ENCODE data around the gene DGAT2L6.
A peak's percentile ranks its signal among the peaks of the same experiment; 100 is the strongest.

Gene DGAT2L6

GRCh38 chrX:70176938-70177533 is at the start of gene DGAT2L6:
Gene DGAT2L6, plus strand, starts transcription at chrX:70177483. Its CDS starts 100 bp downstream, at chrX:70177583.
- no peak for DNase-seq (ENCODE audit: low spot score)

GRCh38 chrX:70128071-70128470 is 49.2 kb upstream of the DGAT2L6 start:
- no peak for DNase-seq (ENCODE audit: low spot score)

GRCh38 chrX:70129816-70130215 is 47.5 kb upstream of the DGAT2L6 start:
- DNase-seq (ENCODE audit: low spot score) = peak; percentile 42

- no peak for DNase-seq (ENCODE audit: low spot score)
Observed at GRCh38 chrX:70132224-70132623, 45.1 kb upstream of the DGAT2L6 start.

- DNase-seq (ENCODE audit: low spot score) = no peak
Observed at GRCh38 chrX:70132877-70133302, 44.4 kb upstream of the DGAT2L6 start.

- DNase-seq (ENCODE audit: low spot score) = peak; percentile 81
Observed at GRCh38 chrX:70133303-70134115, 43.8 kb upstream of the DGAT2L6 start, which contains the start of gene IGBP1. Gene IGBP1, plus strand, starts transcription at chrX:70133447. Its CDS starts 501 bp downstream, at chrX:70133948.

- DNase-seq (ENCODE audit: low spot score) = peak; percentile 25
Observed at GRCh38 chrX:70134116-70134477, 43.2 kb upstream of the DGAT2L6 start.

GRCh38 chrX:70138622-70139021 is 38.7 kb upstream of the DGAT2L6 start:
- no peak for DNase-seq (ENCODE audit: low spot score)

- DNase-seq (ENCODE audit: low spot score) = no peak
Observed at GRCh38 chrX:70139736-70140135, 37.5 kb upstream of the DGAT2L6 start.

GRCh38 chrX:70141373-70141772 is 35.9 kb upstream of the DGAT2L6 start:
- DNase-seq (ENCODE audit: low spot score) = no peak

- no peak for DNase-seq (ENCODE audit: low spot score)
Observed at GRCh38 chrX:70166601-70167590, 10.4 kb upstream of the DGAT2L6 start.

- no peak for DNase-seq (ENCODE audit: low spot score)
Observed at GRCh38 chrX:70168238-70169188, 8.8 kb upstream of the DGAT2L6 start.

GRCh38 chrX:70169281-70169680 is 8.0 kb upstream of the DGAT2L6 start:
- no peak for DNase-seq (ENCODE audit: low spot score)

- no peak for DNase-seq (ENCODE audit: low spot score)
Observed at GRCh38 chrX:70171624-70172023, 5.7 kb upstream of the DGAT2L6 start.

- DNase-seq (ENCODE audit: low spot score) = no peak
Observed at GRCh38 chrX:70172221-70172620, 5.1 kb upstream of the DGAT2L6 start.

- no peak for DNase-seq (ENCODE audit: low spot score)
Observed at GRCh38 chrX:70172964-70173363, 4.3 kb upstream of the DGAT2L6 start.

GRCh38 chrX:70174754-70175153 is 2.5 kb upstream of the DGAT2L6 start:
- DNase-seq (ENCODE audit: low spot score) = no peak

- no peak for DNase-seq (ENCODE audit: low spot score)
Observed at GRCh38 chrX:70175338-70175737, 1.9 kb upstream of the DGAT2L6 start.

- no peak for DNase-seq (ENCODE audit: low spot score)
Observed at GRCh38 chrX:70183091-70183490, 5.8 kb downstream of the DGAT2L6 start.

GRCh38 chrX:70190225-70190624 is 12.9 kb downstream of the DGAT2L6 start:
- no peak for DNase-seq (ENCODE audit: low spot score)

Measured in LoVo (cell line).